Measurements from ENCODE around the gene TAS2R3. TPM values are rescaled to one million over a fixed set of nuclear protein-coding genes. Genes with fewer than 3 reads are reported as not detected.
A peak's percentile ranks its signal among the peaks of the same experiment; 100 is the strongest.

Gene TAS2R3
- total and polyA plus RNA-seq, 2 of the 13 experiments (the other 11 are each of a cell fraction or from before 2014, with no cell fraction given) = 0.74 to 1.1 TPM

GRCh38 chr7:141737836-141738591 lies 25.9 kb upstream of the TAS2R3 start, which contains the start of gene SSBP1 (continued):
- TF ChIP-seq SP140L (CRISPR knock-in tag; IDR thresholded peaks at IDR 0.05; ENCODE audit: borderline replicate concordance) = no peak
- peak; percentile 22; the same call in 1 of the 2 replicates for TF ChIP-seq ZNF746 (CRISPR knock-in tag; IDR thresholded peaks at IDR 0.05)
- TF ChIP-seq ZNF20 (CRISPR knock-in tag; IDR thresholded peaks at IDR 0.05) = no peak
- TF ChIP-seq MLLT10 (CRISPR knock-in tag; IDR thresholded peaks at IDR 0.05) = no peak
- no peak for TF ChIP-seq NFE2L2 (IDR thresholded peaks at IDR 0.05; ENCODE audit: low read length)
- no peak for TF ChIP-seq STAT5B (CRISPR knock-in tag; IDR thresholded peaks at IDR 0.05)
- TF ChIP-seq NFKB2 (CRISPR knock-in tag; IDR thresholded peaks at IDR 0.05; ENCODE audit: borderline replicate concordance) = peak; percentile 90; the same call in 1 of the 2 replicates
- TF ChIP-seq ATF2 (CRISPR knock-in tag; IDR thresholded peaks at IDR 0.05) = peak; percentile 96
- no peak for TF ChIP-seq RFX3 (CRISPR knock-in tag; IDR thresholded peaks at IDR 0.05)
- TF ChIP-seq ZNF687 (CRISPR knock-in tag; IDR thresholded peaks at IDR 0.05) = peak; percentile 90
- peak; percentile 99 for TF ChIP-seq PHF20 (CRISPR knock-in tag; IDR thresholded peaks at IDR 0.05)
- TF ChIP-seq SMARCC2 (IDR thresholded peaks at IDR 0.05) = no peak
- peak; percentile 64 for TF ChIP-seq JARID2 (CRISPR knock-in tag; IDR thresholded peaks at IDR 0.05; ENCODE audit: insufficient replicate concordance)
- no peak for TF ChIP-seq SETDB1 (CRISPR knock-in tag; IDR thresholded peaks at IDR 0.05; ENCODE audit: borderline replicate concordance)
- TF ChIP-seq CEBPZ (IDR thresholded peaks at IDR 0.05; ENCODE audit: low read length) = no peak
- TF ChIP-seq ZNF800 (CRISPR knock-in tag; IDR thresholded peaks at IDR 0.05) = peak; percentile 62; the same call in 1 of the 2 replicates
- peak; percentile 94 for TF ChIP-seq ZNF460 (CRISPR knock-in tag; IDR thresholded peaks at IDR 0.05; ENCODE audit: borderline replicate concordance)
